ENCODE measurements around the gene SLC6A17.
A peak's percentile ranks its signal among the peaks of the same experiment; 100 is the strongest.

Gene SLC6A17

DNA sequence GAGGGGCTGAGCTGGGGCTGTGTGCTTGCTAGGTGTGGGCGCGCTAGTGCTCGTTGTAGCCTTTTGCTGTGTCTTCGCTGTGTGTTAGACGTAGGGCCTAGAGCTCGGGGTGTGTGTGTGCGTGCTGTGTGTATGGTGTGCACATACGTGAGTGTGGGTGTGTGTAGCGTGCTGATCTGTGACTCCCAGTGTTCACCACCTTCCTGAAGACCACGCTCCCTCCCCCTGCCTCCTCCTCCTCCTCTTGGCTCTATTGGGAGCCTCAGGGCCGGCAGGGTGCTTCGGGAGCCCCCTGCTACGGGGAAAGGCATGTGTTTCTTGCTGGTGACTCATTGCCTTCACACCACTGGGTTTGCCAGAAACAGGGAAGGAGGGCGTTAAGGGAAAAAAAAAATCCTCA is 50.4 kb downstream of the SLC6A17 start:
- TF ChIP-seq, protein P1, sequence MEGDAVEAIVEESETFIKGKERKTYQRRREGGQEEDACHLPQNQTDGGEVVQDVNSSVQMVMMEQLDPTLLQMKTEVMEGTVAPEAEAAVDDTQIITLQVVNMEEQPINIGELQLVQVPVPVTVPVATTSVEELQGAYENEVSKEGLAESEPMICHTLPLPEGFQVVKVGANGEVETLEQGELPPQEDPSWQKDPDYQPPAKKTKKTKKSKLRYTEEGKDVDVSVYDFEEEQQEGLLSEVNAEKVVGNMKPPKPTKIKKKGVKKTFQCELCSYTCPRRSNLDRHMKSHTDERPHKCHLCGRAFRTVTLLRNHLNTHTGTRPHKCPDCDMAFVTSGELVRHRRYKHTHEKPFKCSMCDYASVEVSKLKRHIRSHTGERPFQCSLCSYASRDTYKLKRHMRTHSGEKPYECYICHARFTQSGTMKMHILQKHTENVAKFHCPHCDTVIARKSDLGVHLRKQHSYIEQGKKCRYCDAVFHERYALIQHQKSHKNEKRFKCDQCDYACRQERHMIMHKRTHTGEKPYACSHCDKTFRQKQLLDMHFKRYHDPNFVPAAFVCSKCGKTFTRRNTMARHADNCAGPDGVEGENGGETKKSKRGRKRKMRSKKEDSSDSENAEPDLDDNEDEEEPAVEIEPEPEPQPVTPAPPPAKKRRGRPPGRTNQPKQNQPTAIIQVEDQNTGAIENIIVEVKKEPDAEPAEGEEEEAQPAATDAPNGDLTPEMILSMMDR (IDR thresholded peaks at IDR 0.05; ENCODE audit: low read depth, low read length, missing control alignments) = no peak
- no peaks in the 10 kb centered on the region for H3K36me3 ChIP-seq (replicated peaks)
- no peaks in the 10 kb centered on the region for H3K27me3 ChIP-seq (replicated peaks)
- H3K27ac ChIP-seq = no peak overlapping the region
- no peak overlapping the region for H3K4me3 ChIP-seq (ENCODE audit: low read depth, low read length)
- in situ Hi-C loops (cut with HindIII; ENCODE audit: low pct_ligation_motif_present, low sequenced_read_pairs) = loop anchor here (25.0 kb wide), 1 partner anchor 112 kb away; no protein-coding TSS in a partner anchor
- no peak for DNase-seq

DNA sequence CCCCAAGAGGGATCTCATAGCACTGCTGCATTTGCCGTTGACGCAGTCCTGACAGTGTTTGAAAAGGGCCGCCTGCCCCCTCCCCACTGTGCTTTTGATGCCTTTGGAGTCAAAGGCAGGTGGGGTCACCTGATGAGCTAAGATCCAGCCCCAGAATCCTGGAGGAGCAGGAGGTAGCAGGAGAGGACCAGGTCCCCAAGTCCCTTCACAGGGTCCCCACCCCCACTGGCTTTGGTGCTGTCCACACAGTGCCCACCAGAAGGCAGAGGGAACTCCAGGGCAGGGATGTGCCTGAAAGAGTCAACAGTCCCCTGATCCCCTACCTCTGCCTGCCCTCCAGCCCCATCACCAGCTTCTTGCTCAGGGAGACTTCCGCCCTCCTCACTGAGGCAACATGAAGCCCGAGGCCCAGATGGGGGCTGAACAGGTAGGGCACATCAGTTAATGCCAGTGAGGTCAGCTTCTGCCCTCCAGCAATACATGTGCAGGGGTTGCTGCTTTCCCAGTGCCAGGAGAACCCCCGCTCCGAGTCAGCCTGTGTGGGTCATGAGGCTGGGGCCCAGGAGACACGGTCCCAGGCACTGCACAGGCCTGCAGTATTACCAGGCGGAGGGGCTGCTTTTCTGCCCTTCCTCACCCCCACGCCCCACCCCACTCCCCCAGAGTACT is 51.0 kb downstream of the SLC6A17 start:
- Histone ChIP-seq H3K4me3 (ENCODE audit: low read depth, low read length) (no peak overlapping the region), H3K36me3 (replicated peaks) (no peaks in the 10 kb centered on the region), H3K27me3 (replicated peaks) (no peaks in the 10 kb centered on the region), H3K27ac (no peak overlapping the region)
- TF ChIP-seq, protein P1 (IDR thresholded peaks at IDR 0.05; ENCODE audit: low read depth, low read length, missing control alignments) = no peak
- DNase-seq = no peak
- in situ Hi-C loops (cut with HindIII; ENCODE audit: low pct_ligation_motif_present, low sequenced_read_pairs) = loop anchor here (25.0 kb wide), 1 partner anchor 111 kb away; no protein-coding TSS in a partner anchor

DNA sequence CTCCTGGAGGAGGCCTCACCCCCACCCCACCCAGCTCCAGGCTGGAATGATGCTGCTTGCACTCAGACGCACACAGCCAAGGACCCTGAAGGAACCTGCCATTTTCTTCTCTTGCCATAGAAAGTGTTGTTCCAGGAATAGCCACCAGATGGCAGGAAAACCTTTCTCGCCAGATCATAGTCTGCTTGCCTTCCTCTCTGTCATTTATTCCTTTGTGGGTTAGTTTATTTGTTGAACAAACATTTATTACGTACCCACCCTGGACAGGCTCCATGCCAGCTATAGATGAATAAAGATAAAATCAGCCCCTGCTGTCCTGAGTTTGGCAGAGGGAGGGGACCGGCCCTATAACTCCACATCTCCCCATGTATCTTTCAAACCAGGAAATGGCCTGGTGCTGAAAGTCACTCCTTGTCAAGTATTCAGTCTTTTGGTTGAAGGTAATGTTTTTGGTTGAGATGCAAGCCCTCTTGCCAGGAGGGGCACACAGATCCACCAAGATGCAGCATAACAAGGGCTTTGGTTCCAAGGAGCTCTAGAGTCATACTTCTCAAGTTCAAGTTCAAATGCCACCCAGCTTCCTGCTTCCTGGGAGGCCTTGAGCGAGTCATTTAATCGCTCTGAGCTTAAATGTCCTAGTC is 52.8 kb downstream of the SLC6A17 start:
- H3K4me3 ChIP-seq (ENCODE audit: low read depth, low read length) = no peak overlapping the region
- H3K27ac ChIP-seq = no peak overlapping the region
- DNase-seq = peak; percentile 67
- H3K36me3 ChIP-seq (replicated peaks) = no peaks in the 10 kb centered on the region
- TF ChIP-seq, protein P1 (IDR thresholded peaks at IDR 0.05; ENCODE audit: low read depth, low read length, missing control alignments) = peak; percentile 87
- H3K27me3 ChIP-seq (replicated peaks) = no peaks in the 10 kb centered on the region
- in situ Hi-C loops (cut with HindIII; ENCODE audit: low pct_ligation_motif_present, low sequenced_read_pairs) = loop anchor here (25.0 kb wide), 1 partner anchor 109 kb away; no protein-coding TSS in a partner anchor

DNA sequence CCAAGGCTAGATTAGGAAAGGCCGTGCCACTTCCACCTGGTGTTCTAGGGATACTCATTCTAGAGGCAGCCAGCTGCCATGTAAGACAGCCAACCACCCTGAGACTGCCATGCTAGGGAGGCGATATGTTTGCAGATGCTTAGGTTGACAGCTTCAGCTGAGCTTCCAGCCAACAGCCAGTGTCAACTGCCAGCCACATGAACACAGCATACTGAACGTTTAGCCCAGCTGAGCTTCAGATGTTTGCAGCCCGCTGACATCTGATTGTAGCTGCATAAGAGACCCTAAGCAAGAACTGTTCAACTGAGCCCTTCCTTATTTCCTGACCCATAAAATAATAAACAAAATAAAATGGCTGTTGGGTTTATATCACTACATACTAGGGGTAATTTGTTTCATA is 54.9 kb downstream of the SLC6A17 start:
- DNase-seq = no peak
- no peak overlapping the region for H3K27ac ChIP-seq
- in situ Hi-C loops (cut with HindIII; ENCODE audit: low pct_ligation_motif_present, low sequenced_read_pairs) = loop anchor here (25.0 kb wide), 1 partner anchor 107 kb away; no protein-coding TSS in a partner anchor
- TF ChIP-seq, protein P1 (IDR thresholded peaks at IDR 0.05; ENCODE audit: low read depth, low read length, missing control alignments) = no peak
- peaks cover 2% of the 10 kb centered on the region for H3K27me3 ChIP-seq (replicated peaks)
- H3K4me3 ChIP-seq (ENCODE audit: low read depth, low read length) = no peak overlapping the region
- H3K36me3 ChIP-seq (replicated peaks) = no peaks in the 10 kb centered on the region

DNA sequence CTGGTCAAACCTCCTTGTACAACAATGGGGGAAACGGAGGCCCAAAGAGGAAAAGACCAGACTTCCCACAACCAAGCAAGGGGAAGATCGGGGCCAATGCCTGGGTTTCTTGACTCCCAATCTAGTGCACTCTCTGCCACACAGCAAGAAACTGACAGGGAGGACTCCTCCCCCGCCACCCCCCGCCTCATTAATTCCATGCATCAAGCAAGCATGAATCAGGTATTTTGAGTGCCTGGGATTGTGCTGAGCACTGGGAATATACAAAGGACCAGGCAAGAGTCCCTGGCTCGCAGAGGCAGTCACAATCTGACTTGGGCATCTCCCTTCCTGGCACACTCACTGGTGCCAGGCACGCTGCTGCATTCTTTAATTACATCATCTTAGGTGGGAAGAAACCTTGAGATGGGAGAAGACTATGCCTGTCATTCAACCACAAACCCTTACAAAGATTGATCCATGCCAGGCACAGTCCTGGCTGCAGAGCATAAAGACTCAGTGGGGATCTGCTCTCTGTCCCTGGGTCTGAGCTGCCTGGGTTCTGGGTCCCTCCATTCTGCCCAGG is 55.4 kb downstream of the SLC6A17 start:
- no peak for DNase-seq
- no peak overlapping the region for H3K4me3 ChIP-seq (ENCODE audit: low read depth, low read length)
- TF ChIP-seq, protein P1 (IDR thresholded peaks at IDR 0.05; ENCODE audit: low read depth, low read length, missing control alignments) = no peak
- H3K36me3 ChIP-seq (replicated peaks) = no peaks in the 10 kb centered on the region
- in situ Hi-C loops (cut with HindIII; ENCODE audit: low pct_ligation_motif_present, low sequenced_read_pairs) = loop anchor here (25.0 kb wide), 1 partner anchor 107 kb away; no protein-coding TSS in a partner anchor
- peaks cover 7% of the 10 kb centered on the region for H3K27me3 ChIP-seq (replicated peaks)
- H3K27ac ChIP-seq = no peak overlapping the region
